Measurements from ENCODE around the gene ROPN1L. TPM values are rescaled to one million over a fixed set of nuclear protein-coding genes. Genes with fewer than 3 reads are reported as not detected.

The ROPN1L gene
- total and polyA plus RNA-seq, 2 of the 13 experiments (the other 11 are each of a cell fraction or from before 2014, with no cell fraction given), result not detected

DNA sequence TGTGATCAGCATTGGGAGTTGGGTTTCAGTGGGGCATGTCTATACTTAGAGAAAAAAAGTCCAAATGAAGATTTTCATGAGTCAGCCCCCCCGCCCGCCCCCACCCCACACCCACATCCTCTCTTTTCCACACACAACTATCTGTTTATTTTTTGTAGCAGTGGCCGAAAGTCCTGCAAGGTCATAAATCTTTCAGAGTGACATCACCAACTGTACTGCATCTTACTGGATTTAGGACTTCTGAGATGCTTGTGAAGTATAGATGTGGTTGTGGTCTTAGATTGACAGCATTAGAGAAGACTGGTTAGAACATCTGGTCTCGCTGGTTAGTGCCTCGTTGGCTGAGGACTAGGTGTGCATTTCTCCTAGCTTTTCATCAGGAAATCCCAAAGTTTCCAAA lies 7.3 kb upstream of the ROPN1L start:
- Histone ChIP-seq H3K9me3 (ENCODE audit: low read length) (no peaks in the 10 kb centered on the region), H3K9ac (ENCODE audit: insufficient read depth, low read depth, low read length) (no peak overlapping the region), H3K27ac (ENCODE audit: extremely low read length, insufficient read depth, low read length) (no peak overlapping the region), H3K79me2 (ENCODE audit: insufficient read depth, low read length) (no peaks in the 10 kb centered on the region), H3K4me3 (replicated peaks in 1 of 3; ENCODE audit: insufficient read depth in 1 of 3, low read depth in 2 of 3, low read length in 3 of 3) (no peak overlapping the region), H4K20me1 (ENCODE audit: insufficient read depth, low read length) (no peaks in the 10 kb centered on the region), H2AFZ (ENCODE audit: low read length) (no peak overlapping the region), H3K4me2 (ENCODE audit: low read depth, low read length) (no peak overlapping the region), H3K27me3 (ENCODE audit: control insufficient read depth in 1 of 2, insufficient read depth in 2 of 2, low read length in 2 of 2) (no peaks in the 10 kb centered on the region), H3K36me3 (replicated peaks in 1 of 2; ENCODE audit: control insufficient read depth in 1 of 2, insufficient read depth in 2 of 2, low read length in 2 of 2) (peaks cover 12 to 55% of the 10 kb centered on the region in 2 experiments; a peak in 4 of 5 replicates), H3K4me1 (ENCODE audit: insufficient read depth, low read length) (peaks cover 16% of the 10 kb centered on the region)
- intact Hi-C loops (cut with micrococcal nuclease; ENCODE audit: unreplicated experiment) (no loop called here), in situ Hi-C loops (cut with HindIII; ENCODE audit: extremely low pct_ligation_motif_present, low pct_unique_long_range_greater_than_20kb) (no loop called here)
- ATAC-seq (no peak), DNase-seq (ENCODE audit: low spot score) (no peak), FAIRE-seq (no peak)
- BruUV-seq (replicated peaks), result no TSS peak
- POLR2A ChIA-PET, result no interaction called here
- CTCF ChIA-PET (ENCODE audit: low intra/inter-chr PET ratio, low total read pairs), result no interaction called here
- 93% methylated on average over 5 of the region's 5 CpGs for WGBS (ENCODE audit: low lambda C conversion rate)
- TF ChIP-seq, protein P1, sequence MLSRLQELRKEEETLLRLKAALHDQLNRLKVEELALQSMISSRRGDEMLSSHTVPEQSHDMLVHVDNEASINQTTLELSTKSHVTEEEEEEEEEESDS (CRISPR knock-in tag; IDR thresholded peaks at IDR 0.05; ENCODE audit: borderline replicate concordance), result no peak
- no peak for TF ChIP-seq ZNF20 (CRISPR knock-in tag; IDR thresholded peaks at IDR 0.05)
- TF ChIP-seq YEATS4 (CRISPR knock-in tag; IDR thresholded peaks at IDR 0.05; ENCODE audit: borderline replicate concordance), result no peak

DNA sequence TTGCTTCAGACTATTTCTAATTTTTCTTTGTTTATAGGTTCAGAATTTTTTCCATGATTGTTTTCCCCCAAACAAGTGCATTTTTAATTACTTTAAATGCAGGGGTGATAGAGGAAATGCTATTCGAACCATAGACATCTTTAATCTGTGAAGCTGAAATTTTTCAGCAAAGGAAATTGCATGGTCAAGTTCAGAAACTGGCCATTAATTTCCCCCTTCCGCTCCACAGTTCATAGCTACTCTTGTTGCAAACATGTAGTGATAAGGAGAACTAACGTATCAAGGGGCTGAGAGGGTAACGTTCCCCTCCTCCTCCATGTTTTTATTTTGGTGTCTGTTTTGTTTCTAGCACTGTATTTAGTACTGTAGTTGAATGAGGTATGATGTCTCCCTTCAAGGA lies 3.4 kb upstream of the ROPN1L start:
- Histone ChIP-seq H2AFZ (ENCODE audit: low read length) (no peak overlapping the region), H4K20me1 (ENCODE audit: insufficient read depth, low read length) (no peaks in the 10 kb centered on the region), H3K79me2 (ENCODE audit: insufficient read depth, low read length) (no peaks in the 10 kb centered on the region), H3K4me3 (replicated peaks in 1 of 3; ENCODE audit: insufficient read depth in 1 of 3, low read depth in 2 of 3, low read length in 3 of 3) (no peak overlapping the region), H3K36me3 (replicated peaks in 1 of 2; ENCODE audit: control insufficient read depth in 1 of 2, insufficient read depth in 2 of 2, low read length in 2 of 2) (peaks cover 7 to 22% of the 10 kb centered on the region in 2 experiments; a peak in 4 of 5 replicates), H3K4me1 (ENCODE audit: insufficient read depth, low read length) (peaks cover 17% of the 10 kb centered on the region), H3K9ac (ENCODE audit: insufficient read depth, low read depth, low read length) (no peak overlapping the region), H3K4me2 (ENCODE audit: low read depth, low read length) (no peak overlapping the region), H3K27ac (ENCODE audit: extremely low read length, insufficient read depth, low read length) (no peak overlapping the region), H3K27me3 (ENCODE audit: control insufficient read depth in 1 of 2, insufficient read depth in 2 of 2, low read length in 2 of 2) (peaks cover 0 to 10% of the 10 kb centered on the region in 2 experiments; a peak in 3 of 5 replicates), H3K9me3 (ENCODE audit: low read length) (no peaks in the 10 kb centered on the region)
- in situ Hi-C loops (cut with HindIII; ENCODE audit: extremely low pct_ligation_motif_present, low pct_unique_long_range_greater_than_20kb), result no loop called here
- BruUV-seq (replicated peaks), result no TSS peak
- intact Hi-C loops (cut with micrococcal nuclease; ENCODE audit: unreplicated experiment), result no loop called here
- ATAC-seq (no peak), FAIRE-seq (no peak), DNase-seq (ENCODE audit: low spot score) (no peak)
- POLR2A ChIA-PET, result no interaction called here
- CTCF ChIA-PET (ENCODE audit: low intra/inter-chr PET ratio, low total read pairs), result no interaction called here
- over 99% methylated on average over 4 of the region's 4 CpGs for WGBS (ENCODE audit: low lambda C conversion rate)
- TF ChIP-seq ZNF235 (CRISPR knock-in tag; IDR thresholded peaks at IDR 0.05; ENCODE audit: borderline replicate concordance), result no peak
- TF ChIP-seq ZNF30 (CRISPR knock-in tag; IDR thresholded peaks at IDR 0.05), result no peak
- no peak for TF ChIP-seq GABPB1 (CRISPR knock-in tag; IDR thresholded peaks at IDR 0.05)
- no peak for TF ChIP-seq SNAI1 (CRISPR knock-in tag; IDR thresholded peaks at IDR 0.05; ENCODE audit: borderline replicate concordance)
- no peak for TF ChIP-seq POGZ (CRISPR knock-in tag; IDR thresholded peaks at IDR 0.05)
- TF ChIP-seq, protein P2, sequence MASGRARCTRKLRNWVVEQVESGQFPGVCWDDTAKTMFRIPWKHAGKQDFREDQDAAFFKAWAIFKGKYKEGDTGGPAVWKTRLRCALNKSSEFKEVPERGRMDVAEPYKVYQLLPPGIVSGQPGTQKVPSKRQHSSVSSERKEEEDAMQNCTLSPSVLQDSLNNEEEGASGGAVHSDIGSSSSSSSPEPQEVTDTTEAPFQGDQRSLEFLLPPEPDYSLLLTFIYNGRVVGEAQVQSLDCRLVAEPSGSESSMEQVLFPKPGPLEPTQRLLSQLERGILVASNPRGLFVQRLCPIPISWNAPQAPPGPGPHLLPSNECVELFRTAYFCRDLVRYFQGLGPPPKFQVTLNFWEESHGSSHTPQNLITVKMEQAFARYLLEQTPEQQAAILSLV (CRISPR knock-in tag; IDR thresholded peaks at IDR 0.05; ENCODE audit: borderline replicate concordance), result no peak
- TF ChIP-seq, protein P3, sequence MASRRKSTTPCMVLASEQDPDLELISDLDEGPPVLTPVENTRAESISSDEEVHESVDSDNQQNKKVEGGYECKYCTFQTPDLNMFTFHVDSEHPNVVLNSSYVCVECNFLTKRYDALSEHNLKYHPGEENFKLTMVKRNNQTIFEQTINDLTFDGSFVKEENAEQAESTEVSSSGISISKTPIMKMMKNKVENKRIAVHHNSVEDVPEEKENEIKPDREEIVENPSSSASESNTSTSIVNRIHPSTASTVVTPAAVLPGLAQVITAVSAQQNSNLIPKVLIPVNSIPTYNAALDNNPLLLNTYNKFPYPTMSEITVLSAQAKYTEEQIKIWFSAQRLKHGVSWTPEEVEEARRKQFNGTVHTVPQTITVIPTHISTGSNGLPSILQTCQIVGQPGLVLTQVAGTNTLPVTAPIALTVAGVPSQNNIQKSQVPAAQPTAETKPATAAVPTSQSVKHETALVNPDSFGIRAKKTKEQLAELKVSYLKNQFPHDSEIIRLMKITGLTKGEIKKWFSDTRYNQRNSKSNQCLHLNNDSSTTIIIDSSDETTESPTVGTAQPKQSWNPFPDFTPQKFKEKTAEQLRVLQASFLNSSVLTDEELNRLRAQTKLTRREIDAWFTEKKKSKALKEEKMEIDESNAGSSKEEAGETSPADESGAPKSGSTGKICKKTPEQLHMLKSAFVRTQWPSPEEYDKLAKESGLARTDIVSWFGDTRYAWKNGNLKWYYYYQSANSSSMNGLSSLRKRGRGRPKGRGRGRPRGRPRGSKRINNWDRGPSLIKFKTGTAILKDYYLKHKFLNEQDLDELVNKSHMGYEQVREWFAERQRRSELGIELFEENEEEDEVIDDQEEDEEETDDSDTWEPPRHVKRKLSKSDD (CRISPR knock-in tag; IDR thresholded peaks at IDR 0.05; ENCODE audit: low read depth), result no peak
- TF ChIP-seq ARNTL (CRISPR knock-in tag; IDR thresholded peaks at IDR 0.05), result no peak
- TF ChIP-seq ZC3H4 (CRISPR knock-in tag; IDR thresholded peaks at IDR 0.05; ENCODE audit: borderline replicate concordance), result no peak
- no peak for TF ChIP-seq MAF1 (CRISPR knock-in tag; IDR thresholded peaks at IDR 0.05; ENCODE audit: borderline replicate concordance)
- TF ChIP-seq TP53 (CRISPR knock-in tag; conservative IDR thresholded peaks at IDR 0.05), result no peak
- TF ChIP-seq NFIB (CRISPR knock-in tag; IDR thresholded peaks at IDR 0.05; ENCODE audit: borderline replicate concordance), result no peak
